ENCODE data around the gene ATP13A3. TPM values are rescaled to one million over a fixed set of nuclear protein-coding genes. Genes with fewer than 3 reads are reported as not detected.

ATP13A3 gene
- total RNA-seq, 1 experiment from 2014 or later, result 181 TPM

GRCh38 chr3:194418671-194419070, 68.1 kb downstream of the ATP13A3 start:
- ChIA-PET POLR2A (no interaction called here), CTCF (no interaction called here)
- peaks cover 6% of the 10 kb centered on the region for H3K4me1 Mint-ChIP-seq (ENCODE audit: low read depth, unreplicated experiment)
- peaks cover 71% of the 10 kb centered on the region for H3K36me3 Mint-ChIP-seq (ENCODE audit: insufficient read depth, unreplicated experiment)
- no peak for TF ChIP-seq CTCF (IDR thresholded peaks at IDR 0.05; ENCODE audit: insufficient read depth in 1 of 2, low read depth in 1 of 2, low read length in 1 of 2, severe bottlenecking in 1 of 2, unreplicated experiment in 1 of 2)
- H3K27me3 Mint-ChIP-seq (ENCODE audit: insufficient read depth, unreplicated experiment), result no peaks in the 10 kb centered on the region
- H3K9me3 ChIP-seq, result no peaks in the 10 kb centered on the region
- DNase-seq, result no peak
- H3K4me3 Mint-ChIP-seq (ENCODE audit: unreplicated experiment), result no peak overlapping the region
- H3K36me3 ChIP-seq (ENCODE audit: control insufficient read depth, insufficient read depth, low read length), result 0 out of 2 replicates have a peak, but pooled peaks cover 1% of the 10 kb centered on the region
- H3K4me3 ChIP-seq (ENCODE audit: low read depth, low read length), result no peak overlapping the region
- no peaks in the 10 kb centered on the region for H3K9me3 Mint-ChIP-seq (ENCODE audit: unreplicated experiment)
- intact Hi-C loops (cut with micrococcal nuclease; ENCODE audit: unreplicated experiment), result no loop called here
- no peaks in the 10 kb centered on the region for H3K4me1 ChIP-seq
- H3K27ac Mint-ChIP-seq (ENCODE audit: unreplicated experiment), result no peak overlapping the region
- no peaks in the 10 kb centered on the region for H3K27me3 ChIP-seq (replicated peaks; ENCODE audit: control insufficient read depth, insufficient read depth, low read length)
- no TSS peak for BruUV-seq (replicated peaks)

- peak in 1 of 2 experiments; percentile 34 for DNase-seq
- Mint-ChIP-seq H3K36me3 (ENCODE audit: insufficient read depth, unreplicated experiment) (peaks cover 67% of the 10 kb centered on the region), H3K27me3 (ENCODE audit: insufficient read depth, unreplicated experiment) (no peaks in the 10 kb centered on the region), H3K9me3 (ENCODE audit: unreplicated experiment) (no peaks in the 10 kb centered on the region), H3K4me1 (ENCODE audit: low read depth, unreplicated experiment) (no peaks in the 10 kb centered on the region), H3K27ac (ENCODE audit: unreplicated experiment) (no peak overlapping the region), H3K4me3 (ENCODE audit: unreplicated experiment) (peak overlapping the region; percentile 16)
- no TSS peak for BruUV-seq (replicated peaks)
- ChIA-PET CTCF (interaction anchor here (0.6 to 1.2 kb wide), 3 partner anchors 38 to 703 kb away, joined by 3 to 7 read pairs (median 5); partner anchors contain the start of gene LRRC15), POLR2A (no interaction called here)
- H3K4me1 ChIP-seq, result no peaks in the 10 kb centered on the region
- no peak overlapping the region for H3K4me3 ChIP-seq (ENCODE audit: low read depth, low read length)
- no peaks in the 10 kb centered on the region for H3K27me3 ChIP-seq (replicated peaks; ENCODE audit: control insufficient read depth, insufficient read depth, low read length)
- H3K9me3 ChIP-seq, result no peaks in the 10 kb centered on the region
- no peak for TF ChIP-seq CTCF (IDR thresholded peaks at IDR 0.05; ENCODE audit: insufficient read depth in 1 of 2, low read depth in 1 of 2, low read length in 1 of 2, severe bottlenecking in 1 of 2, unreplicated experiment in 1 of 2)
- intact Hi-C loops (cut with micrococcal nuclease; ENCODE audit: unreplicated experiment), result no loop called here
- no peaks in the 10 kb centered on the region; the same call in 1 of the 2 replicates for H3K36me3 ChIP-seq (ENCODE audit: control insufficient read depth, insufficient read depth, low read length)
Measured at GRCh38 chr3:194407423-194407822, 79.4 kb downstream of the ATP13A3 start.

GRCh38 chr3:194405766-194406165, 81.0 kb downstream of the ATP13A3 start:
- intact Hi-C loops (cut with micrococcal nuclease; ENCODE audit: unreplicated experiment), result no loop called here
- Histone ChIP-seq H3K36me3 (ENCODE audit: control insufficient read depth, insufficient read depth, low read length) (no peaks in the 10 kb centered on the region; the same call in 1 of the 2 replicates), H3K4me3 (ENCODE audit: low read depth, low read length) (no peak overlapping the region), H3K4me1 (no peaks in the 10 kb centered on the region), H3K9me3 (no peaks in the 10 kb centered on the region), H3K27me3 (replicated peaks; ENCODE audit: control insufficient read depth, insufficient read depth, low read length) (no peaks in the 10 kb centered on the region)
- ChIA-PET POLR2A (interaction anchor here (0.6 kb wide), 1 partner anchor 90 kb away, joined by 3 read pairs; no protein-coding TSS in a partner anchor), CTCF (interaction anchor here (0.8 to 1.0 kb wide), 2 partner anchors 10 to 72 kb away, joined by 4 to 5 read pairs; no protein-coding TSS in a partner anchor)
- Mint-ChIP-seq H3K27me3 (ENCODE audit: insufficient read depth, unreplicated experiment) (no peaks in the 10 kb centered on the region), H3K27ac (ENCODE audit: unreplicated experiment) (no peak overlapping the region), H3K9me3 (ENCODE audit: unreplicated experiment) (no peaks in the 10 kb centered on the region), H3K36me3 (ENCODE audit: insufficient read depth, unreplicated experiment) (peaks cover 67% of the 10 kb centered on the region), H3K4me1 (ENCODE audit: low read depth, unreplicated experiment) (no peaks in the 10 kb centered on the region), H3K4me3 (ENCODE audit: unreplicated experiment) (no peak overlapping the region)
- DNase-seq, result no peak
- TF ChIP-seq CTCF (IDR thresholded peaks at IDR 0.05; ENCODE audit: insufficient read depth in 1 of 2, low read depth in 1 of 2, low read length in 1 of 2, severe bottlenecking in 1 of 2, unreplicated experiment in 1 of 2), result no peak
- no TSS peak for BruUV-seq (replicated peaks)
